Type B pancreatic cell (in vitro differentiated cells): ENCODE measurements around the gene CREG1. TPM values are rescaled to one million over a fixed set of nuclear protein-coding genes. Genes with fewer than 3 reads are reported as not detected.

Source experiments
- DNase-seq: peaks from one replicate; pipeline ENCODE4 v3.0.0; 2021; ENCODE audit warnings: mixed read lengths; ENCODE audit not compliant: unreplicated experiment; ENCODE audit errors: extremely low spot score
- H3K27ac Mint-ChIP-seq: 2 replicates; pipeline ENCODE4 v1.8.0; 2021; ENCODE audit warnings: mild to moderate bottlenecking, mixed read lengths
- H3K27me3 Mint-ChIP-seq: 2 replicates; pipeline ENCODE4 v1.8.0; 2021; ENCODE audit warnings: mixed read lengths
- H3K36me3 Mint-ChIP-seq: 2 replicates; pipeline ENCODE4 v1.8.0; 2021; ENCODE audit warnings: mixed read lengths
- H3K4me1 Mint-ChIP-seq: one replicate; pipeline ENCODE4 v1.8.0; 2021; ENCODE audit warnings: mixed read lengths; ENCODE audit not compliant: unreplicated experiment
- H3K4me3 Mint-ChIP-seq: 2 replicates; pipeline ENCODE4 v1.8.0; 2021; ENCODE audit warnings: mild to moderate bottlenecking, mixed read lengths
- H3K9me3 Mint-ChIP-seq: 2 replicates; pipeline ENCODE4 v1.8.0; 2021; ENCODE audit warnings: mixed read lengths
- total RNA-seq: library from RNA; stranded (reverse); gene quantifications from 2 replicates; pipeline ENCODE4 v1.2.1, GENCODE V29; 2021; ENCODE audit warnings: low replicate concordance
- TF ChIP-seq, protein P1 (sequence below): fragments of 200-600 bp; sonication (generic); conservative IDR thresholded peaks from 2 replicates; pipeline ENCODE4 v1.5.0; 2021; ENCODE audit warnings: antibody characterized with exemption, mild to moderate bottlenecking

The CREG1 gene
- total RNA-seq, 1 donor from 2014 or later = 39.5 TPM

DNA sequence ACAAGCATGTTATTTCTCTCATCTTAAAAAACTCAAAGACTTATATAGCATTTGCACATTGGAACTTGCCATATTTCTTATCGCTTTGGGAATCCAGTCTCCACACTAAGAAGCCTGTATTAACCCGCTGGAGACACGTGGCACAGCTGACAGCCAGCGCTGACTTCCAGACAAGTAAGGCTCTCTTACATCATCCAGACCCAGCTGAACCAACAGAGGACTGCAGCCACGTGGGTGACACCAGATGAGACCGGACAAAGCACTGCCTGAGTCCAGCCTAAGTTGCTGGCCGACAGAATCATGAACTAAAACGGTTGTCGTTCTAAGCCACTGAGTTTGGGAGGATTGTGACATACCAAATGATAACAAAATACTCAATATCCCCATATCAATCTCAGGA, 28.9 kb downstream of the CREG1 start:
- Mint-ChIP-seq H3K27ac (no peak overlapping the region), H3K4me1 (no peaks in the 10 kb centered on the region), H3K4me3 (no peak overlapping the region), H3K27me3 (no peaks in the 10 kb centered on the region), H3K36me3 (no peaks in the 10 kb centered on the region), H3K9me3 (peaks cover 3% of the 10 kb centered on the region)
- no peak for DNase-seq
- TF ChIP-seq, protein P1, sequence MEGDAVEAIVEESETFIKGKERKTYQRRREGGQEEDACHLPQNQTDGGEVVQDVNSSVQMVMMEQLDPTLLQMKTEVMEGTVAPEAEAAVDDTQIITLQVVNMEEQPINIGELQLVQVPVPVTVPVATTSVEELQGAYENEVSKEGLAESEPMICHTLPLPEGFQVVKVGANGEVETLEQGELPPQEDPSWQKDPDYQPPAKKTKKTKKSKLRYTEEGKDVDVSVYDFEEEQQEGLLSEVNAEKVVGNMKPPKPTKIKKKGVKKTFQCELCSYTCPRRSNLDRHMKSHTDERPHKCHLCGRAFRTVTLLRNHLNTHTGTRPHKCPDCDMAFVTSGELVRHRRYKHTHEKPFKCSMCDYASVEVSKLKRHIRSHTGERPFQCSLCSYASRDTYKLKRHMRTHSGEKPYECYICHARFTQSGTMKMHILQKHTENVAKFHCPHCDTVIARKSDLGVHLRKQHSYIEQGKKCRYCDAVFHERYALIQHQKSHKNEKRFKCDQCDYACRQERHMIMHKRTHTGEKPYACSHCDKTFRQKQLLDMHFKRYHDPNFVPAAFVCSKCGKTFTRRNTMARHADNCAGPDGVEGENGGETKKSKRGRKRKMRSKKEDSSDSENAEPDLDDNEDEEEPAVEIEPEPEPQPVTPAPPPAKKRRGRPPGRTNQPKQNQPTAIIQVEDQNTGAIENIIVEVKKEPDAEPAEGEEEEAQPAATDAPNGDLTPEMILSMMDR = no peak

GRCh38 chr1:167522246-167522645, 31.3 kb downstream of the CREG1 start:
- peaks cover 3% of the 10 kb centered on the region for H3K9me3 Mint-ChIP-seq
- peaks cover 4% of the 10 kb centered on the region for H3K27me3 Mint-ChIP-seq
- H3K4me3 Mint-ChIP-seq = no peak overlapping the region
- no peaks in the 10 kb centered on the region for H3K36me3 Mint-ChIP-seq
- no peak overlapping the region for H3K27ac Mint-ChIP-seq
- no peaks in the 10 kb centered on the region for H3K4me1 Mint-ChIP-seq
- TF ChIP-seq, protein P1 = no peak
- DNase-seq = no peak

DNA sequence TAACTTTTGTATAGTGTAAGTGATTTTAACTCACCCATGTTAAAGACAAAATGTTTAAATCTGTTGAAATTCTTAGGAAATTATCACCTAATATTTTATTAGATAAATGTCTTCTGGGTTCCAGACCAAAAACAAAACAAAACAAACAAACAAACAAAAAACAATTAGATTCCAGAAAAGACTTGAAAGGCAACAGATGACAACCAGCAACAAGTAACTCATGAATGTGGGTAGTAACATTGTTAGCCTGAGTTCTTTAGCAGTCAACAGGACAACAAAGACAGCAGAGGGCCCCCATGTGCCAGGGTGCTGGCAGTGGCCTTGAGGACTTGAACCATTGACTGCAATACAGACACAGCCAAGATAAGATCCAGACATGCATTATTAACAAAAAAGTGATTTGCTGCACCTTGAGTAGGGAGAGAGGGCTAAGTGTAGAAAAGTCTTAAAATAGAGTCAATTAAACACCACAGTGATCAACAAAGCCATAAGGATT, 32.8 kb downstream of the CREG1 start:
- H3K27ac Mint-ChIP-seq = no peak overlapping the region
- peaks cover 4% of the 10 kb centered on the region for H3K27me3 Mint-ChIP-seq
- H3K4me3 Mint-ChIP-seq = no peak overlapping the region
- TF ChIP-seq, protein P1 = no peak
- no peaks in the 10 kb centered on the region for H3K36me3 Mint-ChIP-seq
- H3K9me3 Mint-ChIP-seq = peaks cover 3% of the 10 kb centered on the region
- H3K4me1 Mint-ChIP-seq = no peaks in the 10 kb centered on the region
- DNase-seq = no peak

- Mint-ChIP-seq H3K27me3 (peaks cover 4% of the 10 kb centered on the region), H3K4me1 (no peaks in the 10 kb centered on the region), H3K4me3 (no peak within 1 kb of the TSS), H3K36me3 (no peaks in the 10 kb centered on the region), H3K9me3 (peaks cover 3% of the 10 kb centered on the region), H3K27ac (no peak within 1 kb of the TSS)
- TF ChIP-seq, protein P1 = no peak
- DNase-seq = no peak
These were observed 35.2 kb downstream of the CREG1 start, which contains the start of gene CD247 for GRCh38 chr1:167518331-167518700. Gene CD247, minus strand, starts transcription at chr1:167518529. Its CDS starts 64 bp downstream, at chr1:167518465.

GRCh38 chr1:167517535-167518330, 35.8 kb downstream of the CREG1 start:
- Mint-ChIP-seq H3K4me3 (no peak overlapping the region), H3K27ac (no peak overlapping the region), H3K36me3 (no peaks in the 10 kb centered on the region), H3K9me3 (peaks cover 3% of the 10 kb centered on the region), H3K4me1 (no peaks in the 10 kb centered on the region), H3K27me3 (peaks cover 4% of the 10 kb centered on the region)
- TF ChIP-seq, protein P1 = no peak
- DNase-seq = no peak
